Measurements from ENCODE around the gene CTAGE6. TPM values are rescaled to one million over a fixed set of nuclear protein-coding genes. Genes with fewer than 3 reads are reported as not detected.
"Not testable (repeated sequence)": the region's sequence is repeated elsewhere in the genome, so short reads cannot be mapped to it uniquely, and the experiment has no call there.

CTAGE6 gene
- total and polyA plus RNA-seq, 4 donors, result 0.15 to 1.2 (median 0.36) TPM; not detected in 1

- peak; percentile 53 for ATAC-seq (ENCODE audit: low FRiP score)
- WGBS, 2 donors, result 100% methylated on average over 1 of the region's 5 CpGs
These were observed 15.4 kb upstream of the CTAGE6 start for GRCh38 chr7:143772738-143773468.

DNA sequence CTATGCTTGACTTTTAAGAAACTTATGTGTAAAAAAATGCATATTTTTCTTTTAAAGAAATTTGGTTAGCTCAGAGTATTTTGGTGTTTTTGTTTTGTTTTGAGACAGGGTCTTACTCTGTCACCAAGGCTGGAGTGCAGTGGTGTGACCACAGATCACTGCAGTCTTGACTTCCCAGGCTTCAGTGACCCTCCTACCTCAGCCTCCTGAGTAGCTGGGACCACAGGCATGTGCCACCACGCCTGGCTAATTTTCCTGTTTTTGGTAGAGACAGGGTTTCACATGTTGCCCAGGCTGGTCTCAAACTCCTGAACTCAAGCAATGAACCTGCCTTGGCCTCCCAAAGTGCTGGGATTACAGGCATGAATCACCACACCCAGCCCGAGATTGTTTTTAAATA, 10.0 kb upstream of the CTAGE6 start:
- 84 to 87% methylated on average over 2 of the region's 2 CpGs for WGBS, 2 donors
- DNase-seq, result peak in 1 of 2 donors; percentile 47
- H3K9me3 ChIP-seq (ENCODE audit: control insufficient read depth, low read length); intact Hi-C loops (cut with DNase I); ATAC-seq (ENCODE audit: low FRiP score); H3K36me3 ChIP-seq (ENCODE audit: control insufficient read depth in 1 of 2, insufficient read depth in 2 of 2, low read length in 1 of 2); H3K27ac ChIP-seq (ENCODE audit: low read depth in 1 of 2, low read length in 2 of 2); H3K27me3 ChIP-seq (ENCODE audit: control insufficient read depth in 1 of 2, insufficient read depth in 2 of 2, low read length in 1 of 2); H3K4me3 ChIP-seq (ENCODE audit: low read length in 2 of 2); H3K4me1 ChIP-seq (ENCODE audit: control insufficient read depth in 1 of 2, insufficient read depth in 2 of 2, low read length in 2 of 2): not testable (repeated sequence)

More at GRCh38 chr7:143772738-143773468, 15.4 kb upstream of the CTAGE6 start:
- H3K4me3 ChIP-seq (ENCODE audit: low read length in 2 of 2); H3K9me3 ChIP-seq (ENCODE audit: control insufficient read depth, low read length); H3K27ac ChIP-seq (ENCODE audit: low read depth in 1 of 2, low read length in 2 of 2); H3K27me3 ChIP-seq (ENCODE audit: control insufficient read depth in 1 of 2, insufficient read depth in 2 of 2, low read length in 1 of 2); H3K4me1 ChIP-seq (ENCODE audit: control insufficient read depth in 1 of 2, insufficient read depth in 2 of 2, low read length in 2 of 2); intact Hi-C loops (cut with DNase I); H3K36me3 ChIP-seq (ENCODE audit: control insufficient read depth in 1 of 2, insufficient read depth in 2 of 2, low read length in 1 of 2): not testable (repeated sequence)
- peak in 1 of 2 donors; percentile 16 for DNase-seq

GRCh38 chr7:143765678-143766077, 8.2 kb upstream of the CTAGE6 start:
- 0 to 3% methylated on average over 1 of the region's 5 CpGs for WGBS, 2 donors
- DNase-seq; H3K4me1 ChIP-seq (ENCODE audit: control insufficient read depth in 1 of 2, insufficient read depth in 2 of 2, low read length in 2 of 2); H3K4me3 ChIP-seq (ENCODE audit: low read length in 2 of 2); H3K36me3 ChIP-seq (ENCODE audit: control insufficient read depth in 1 of 2, insufficient read depth in 2 of 2, low read length in 1 of 2); H3K27me3 ChIP-seq (ENCODE audit: control insufficient read depth in 1 of 2, insufficient read depth in 2 of 2, low read length in 1 of 2); H3K9me3 ChIP-seq (ENCODE audit: control insufficient read depth, low read length); H3K27ac ChIP-seq (ENCODE audit: low read depth in 1 of 2, low read length in 2 of 2); intact Hi-C loops (cut with DNase I): not testable (repeated sequence)
- peak; percentile 82 for ATAC-seq (ENCODE audit: low FRiP score)

GRCh38 chr7:143763065-143763464, 5.6 kb upstream of the CTAGE6 start:
- H3K27ac ChIP-seq (ENCODE audit: low read depth in 1 of 2, low read length in 2 of 2); ATAC-seq (ENCODE audit: low FRiP score); H3K27me3 ChIP-seq (ENCODE audit: control insufficient read depth in 1 of 2, insufficient read depth in 2 of 2, low read length in 1 of 2); intact Hi-C loops (cut with DNase I); DNase-seq; H3K9me3 ChIP-seq (ENCODE audit: control insufficient read depth, low read length); H3K4me3 ChIP-seq (ENCODE audit: low read length in 2 of 2); H3K36me3 ChIP-seq (ENCODE audit: control insufficient read depth in 1 of 2, insufficient read depth in 2 of 2, low read length in 1 of 2); H3K4me1 ChIP-seq (ENCODE audit: control insufficient read depth in 1 of 2, insufficient read depth in 2 of 2, low read length in 2 of 2): not testable (repeated sequence)
- WGBS, 2 donors, result no CpG with 5 or more reads among the region's 1 CpG

DNA sequence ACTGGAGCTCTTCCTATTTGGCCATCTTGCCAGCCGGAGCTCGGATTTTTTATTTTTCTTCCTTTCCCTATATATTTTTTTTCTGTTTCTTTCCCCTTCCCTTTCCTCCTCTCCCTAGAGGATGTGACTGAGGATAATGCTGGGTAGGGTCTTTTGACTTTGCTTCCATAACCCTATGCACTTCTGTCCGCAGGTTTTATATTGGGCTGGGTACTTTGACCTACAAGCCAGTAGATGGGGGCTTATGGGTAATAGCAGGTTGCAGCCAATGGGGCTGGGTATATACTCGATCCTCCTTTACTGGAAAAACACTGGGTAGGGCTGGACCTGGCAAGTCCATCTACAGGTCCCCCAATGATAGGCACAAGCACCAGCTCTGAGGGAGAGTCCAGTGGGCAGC, 12.2 kb downstream of the CTAGE6 start:
- H3K4me3 ChIP-seq (ENCODE audit: low read length in 2 of 2); H3K4me1 ChIP-seq (ENCODE audit: control insufficient read depth in 1 of 2, insufficient read depth in 2 of 2, low read length in 2 of 2); H3K27ac ChIP-seq (ENCODE audit: low read depth in 1 of 2, low read length in 2 of 2); DNase-seq; H3K36me3 ChIP-seq (ENCODE audit: control insufficient read depth in 1 of 2, insufficient read depth in 2 of 2, low read length in 1 of 2); H3K27me3 ChIP-seq (ENCODE audit: control insufficient read depth in 1 of 2, insufficient read depth in 2 of 2, low read length in 1 of 2); H3K9me3 ChIP-seq (ENCODE audit: control insufficient read depth, low read length); intact Hi-C loops (cut with DNase I): not testable (repeated sequence)
- ATAC-seq (ENCODE audit: low FRiP score), result peak; percentile 33
- WGBS, 2 donors, result 84 to 94% methylated on average over 2 of the region's 4 CpGs

DNA sequence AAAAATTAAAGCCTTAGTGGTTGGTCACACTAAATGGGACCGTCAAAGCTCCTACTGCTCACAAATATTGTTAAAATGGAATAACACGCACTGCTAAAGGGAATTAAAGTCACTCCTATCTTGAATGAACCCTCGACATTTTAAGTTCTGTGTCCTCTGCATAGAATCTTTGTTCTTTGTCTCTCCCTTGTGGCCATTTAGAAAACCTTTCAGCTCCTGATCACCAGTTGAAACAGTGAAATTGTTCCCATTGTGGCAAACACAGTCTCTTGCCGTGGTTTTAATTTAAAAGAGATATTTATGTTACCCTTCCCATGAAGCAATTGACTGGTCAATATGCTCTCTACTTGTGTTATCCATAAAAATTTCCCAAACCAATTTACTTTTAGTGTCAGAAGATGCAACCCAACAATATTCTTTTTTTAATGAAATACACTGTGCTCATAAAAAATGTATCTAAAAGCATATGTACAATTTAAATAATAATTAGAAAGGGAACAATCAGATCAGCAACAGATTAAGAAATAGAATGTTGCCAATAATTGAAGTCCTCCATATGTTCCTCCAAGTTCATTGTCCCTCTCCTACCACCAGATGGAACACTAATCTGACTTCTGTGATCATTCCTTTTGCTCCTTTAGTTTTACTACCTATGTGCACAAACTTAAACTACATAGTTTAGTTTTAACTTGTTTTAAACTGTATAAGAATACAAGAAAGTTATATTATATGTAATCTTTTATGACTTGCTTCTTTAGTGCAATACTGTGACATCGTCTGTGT, 20.3 kb downstream of the CTAGE6 start:
- not testable (repeated sequence) for H3K27ac ChIP-seq (ENCODE audit: low read depth in 1 of 2, low read length in 2 of 2)
- ATAC-seq (ENCODE audit: low FRiP score), result peak; percentile 54
- 21 to 28% methylated on average over 5 of the region's 5 CpGs for WGBS, 2 donors

GRCh38 chr7:143735962-143736361, 21.5 kb downstream of the CTAGE6 start:
- no peak overlapping the region for H3K27ac ChIP-seq (ENCODE audit: low read depth in 1 of 2, low read length in 2 of 2)
- no peak for DNase-seq
- no peaks in the 10 kb centered on the region for H3K4me1 ChIP-seq (ENCODE audit: control insufficient read depth in 1 of 2, insufficient read depth in 2 of 2, low read length in 2 of 2)
- no peaks in the 10 kb centered on the region for H3K36me3 ChIP-seq (ENCODE audit: control insufficient read depth in 1 of 2, insufficient read depth in 2 of 2, low read length in 1 of 2)
- no peak for ATAC-seq (ENCODE audit: low FRiP score)
- 94% methylated on average over 4 of the region's 4 CpGs for WGBS, 2 donors
- no peaks in the 10 kb centered on the region for H3K27me3 ChIP-seq (ENCODE audit: control insufficient read depth in 1 of 2, insufficient read depth in 2 of 2, low read length in 1 of 2)
- H3K9me3 ChIP-seq (ENCODE audit: control insufficient read depth, low read length), result no peaks in the 10 kb centered on the region
- intact Hi-C loops (cut with DNase I), result no loop called here
- H3K4me3 ChIP-seq (ENCODE audit: low read length in 2 of 2), result no peak overlapping the region

More for the DNA sequence above, 20.3 kb downstream of the CTAGE6 start:
- intact Hi-C loops (cut with DNase I); H3K27me3 ChIP-seq (ENCODE audit: control insufficient read depth in 1 of 2, insufficient read depth in 2 of 2, low read length in 1 of 2); H3K36me3 ChIP-seq (ENCODE audit: control insufficient read depth in 1 of 2, insufficient read depth in 2 of 2, low read length in 1 of 2); H3K4me3 ChIP-seq (ENCODE audit: low read length in 2 of 2); H3K4me1 ChIP-seq (ENCODE audit: control insufficient read depth in 1 of 2, insufficient read depth in 2 of 2, low read length in 2 of 2); H3K9me3 ChIP-seq (ENCODE audit: control insufficient read depth, low read length); DNase-seq: not testable (repeated sequence)

- Histone ChIP-seq H3K4me3 (ENCODE audit: low read length in 2 of 2) (no peak overlapping the region), H3K27ac (ENCODE audit: low read depth in 1 of 2, low read length in 2 of 2) (no peak overlapping the region), H3K4me1 (ENCODE audit: control insufficient read depth in 1 of 2, insufficient read depth in 2 of 2, low read length in 2 of 2) (no peaks in the 10 kb centered on the region), H3K27me3 (ENCODE audit: control insufficient read depth in 1 of 2, insufficient read depth in 2 of 2, low read length in 1 of 2) (no peaks in the 10 kb centered on the region), H3K36me3 (ENCODE audit: control insufficient read depth in 1 of 2, insufficient read depth in 2 of 2, low read length in 1 of 2) (no peaks in the 10 kb centered on the region), H3K9me3 (ENCODE audit: control insufficient read depth, low read length) (no peaks in the 10 kb centered on the region)
- intact Hi-C loops (cut with DNase I), result no loop called here
- no peak for DNase-seq
- no peak for ATAC-seq (ENCODE audit: low FRiP score)
- 91 to 96% methylated on average over 5 of the region's 5 CpGs for WGBS, 2 donors
These were observed 23.6 kb downstream of the CTAGE6 start for GRCh38 chr7:143733876-143734275.

Measured in aorta (tissue), 5 donors.